ENCODE results near the gene NECAB3.

Gene NECAB3

GRCh38 chr20:33663161-33664084 is 10.8 kb downstream of the NECAB3 start:
- peak; percentile 86 for DNase-seq

- DNase-seq, result no peak
Observed at GRCh38 chr20:33662172-33662571, 12.1 kb downstream of the NECAB3 start, which contains the start of gene C20orf144. C20orf144 (plus strand) TSS chr20:33662327; CDS start chr20:33662346, 19 bp downstream.

GRCh38 chr20:33660685-33661058 is 13.6 kb downstream of the NECAB3 start:
- no peak for DNase-seq

GRCh38 chr20:33660035-33660684 is 14.1 kb downstream of the NECAB3 start:
- DNase-seq, result no peak

GRCh38 chr20:33659341-33660034 is 14.7 kb downstream of the NECAB3 start:
- DNase-seq, result no peak

- no peak for DNase-seq
Observed at GRCh38 chr20:33658929-33659328, 15.3 kb downstream of the NECAB3 start.

GRCh38 chr20:33658510-33658909 is 15.7 kb downstream of the NECAB3 start:
- DNase-seq, result no peak

- DNase-seq, result no peak
Observed at GRCh38 chr20:33657704-33658095, 16.5 kb downstream of the NECAB3 start.

- no peak for DNase-seq
Observed at GRCh38 chr20:33656783-33657703, 17.2 kb downstream of the NECAB3 start.

GRCh38 chr20:33656010-33656782 is 18.0 kb downstream of the NECAB3 start:
- no peak for DNase-seq

- DNase-seq, result no peak
Observed at GRCh38 chr20:33655164-33655563, 19.1 kb downstream of the NECAB3 start.

- no peak for DNase-seq
Observed at GRCh38 chr20:33654680-33655161, 19.5 kb downstream of the NECAB3 start.

- no peak for DNase-seq
Observed at GRCh38 chr20:33653900-33654596, 20.2 kb downstream of the NECAB3 start.

GRCh38 chr20:33653218-33653899 is 20.9 kb downstream of the NECAB3 start:
- DNase-seq, result peak; percentile 24

GRCh38 chr20:33651562-33652048 is 22.6 kb downstream of the NECAB3 start:
- no peak for DNase-seq

- DNase-seq, result no peak
Observed at GRCh38 chr20:33650753-33651561, 23.3 kb downstream of the NECAB3 start.

- no peak for DNase-seq
Observed at GRCh38 chr20:33650111-33650752, 24.0 kb downstream of the NECAB3 start.

GRCh38 chr20:33649201-33649681 is 25.0 kb downstream of the NECAB3 start:
- no peak for DNase-seq

Data from activated naive CD4-positive, alpha-beta T cell treated with Interleukin-2 at 50 U/mL for 16 hours (primary cell).